K562 (cell line): ENCODE measurements around the gene SETD5. TPM values are rescaled to one million over a fixed set of nuclear protein-coding genes. Genes with fewer than 3 reads are reported as not detected.

ENCODE experiments used
- ARNT ChIP-seq, 2 experiments: fragments of 450-650 bp; IDR thresholded peaks; 2 replicates each; pipeline ENCODE4 v1.6.1; 2016; ENCODE audit warnings: mild to moderate bottlenecking in 1 of 2
- FOXA3 ChIP-seq, 2 experiments: fragments of 450-650 bp in 1 of 2; sonication (generic) in 1 of 2; formaldehyde crosslinking; IDR thresholded peaks in 1 of 2; conservative IDR thresholded peaks in 1 of 2; 2 replicates each; pipeline versions ENCODE4 v1.4.0 to v1.8.0; 2020 to 2022; ENCODE audit warnings: mild to moderate bottlenecking in 2 of 2, missing genetic modification reagents in 1 of 2
- ILK ChIP-seq: fragments of 450-650 bp; IDR thresholded peaks from 2 replicates; pipeline ENCODE4 v1.6.1; 2016; ENCODE audit warnings: missing genetic modification characterization, low read depth, mild to moderate bottlenecking, missing compliant biosample characterization, moderate library complexity, borderline replicate concordance
- MCM2 ChIP-seq: fragments of 450-650 bp; IDR thresholded peaks from 2 replicates; pipeline ENCODE4 v1.6.1; 2017; ENCODE audit warnings: low read depth, mild to moderate bottlenecking
- MCM5 ChIP-seq: fragments of 450-650 bp; IDR thresholded peaks from 2 replicates; pipeline ENCODE4 v1.6.1; 2016; ENCODE audit warnings: low read depth
- NUFIP1 ChIP-seq: fragments of 450-650 bp; IDR thresholded peaks from 2 replicates; pipeline ENCODE4 v1.6.1; 2018; ENCODE audit not compliant: partially characterized antibody
- PTTG1 ChIP-seq: fragments of 450-650 bp; IDR thresholded peaks from 2 replicates; pipeline ENCODE4 v1.6.1; 2016; ENCODE audit warnings: low read depth, mild to moderate bottlenecking, missing genetic modification characterization, missing compliant biosample characterization
- RBFOX2 ChIP-seq: fragments of 200-400 bp; formaldehyde crosslinking; IDR thresholded peaks from 2 replicates; pipeline ENCODE4 v1.6.1; 2017; ENCODE audit warnings: low read depth, mild to moderate bottlenecking, low read length, moderate library complexity
- RBM25 ChIP-seq: fragments of 200-400 bp; formaldehyde crosslinking; IDR thresholded peaks from 2 replicates; pipeline ENCODE4 v1.6.1; 2018; ENCODE audit warnings: low read length, low read depth, moderate library complexity; ENCODE audit not compliant: severe bottlenecking
- SMAD4 ChIP-seq: fragments of 250-450 bp; sonication (Bioruptor Pico); conservative IDR thresholded peaks from 2 replicates; pipeline ENCODE4 v1.8.0; 2021; ENCODE audit warnings: inconsistent platforms, mild to moderate bottlenecking, moderate library complexity
- SOX6 ChIP-seq: fragments of 450-650 bp; IDR thresholded peaks from 2 replicates; pipeline ENCODE4 v1.6.1; 2014; ENCODE audit warnings: mild to moderate bottlenecking
- SP2 ChIP-seq: IDR thresholded peaks from 2 replicates; pipeline ENCODE4 v1.6.1; 2011; ENCODE audit warnings: mild to moderate bottlenecking, low read depth, low read length, moderate library complexity; ENCODE audit not compliant: poor library complexity, severe bottlenecking; ENCODE audit errors: extremely low read depth
- ZNF140 ChIP-seq: fragments of 250-450 bp; sonication (Bioruptor Pico); IDR thresholded peaks from 2 replicates; pipeline ENCODE4 v1.8.0; 2021; ENCODE audit warnings: moderate library complexity, mild to moderate bottlenecking, inconsistent platforms
- ZNF589 ChIP-seq: fragments of 200-800 bp; sonication (Bioruptor generic); IDR thresholded peaks from 2 replicates; pipeline ENCODE4 v1.6.1; 2016; ENCODE audit warnings: low read depth, missing genetic modification characterization, missing compliant biosample characterization
- ZNF75A ChIP-seq: fragments of 450-650 bp; formaldehyde crosslinking; IDR thresholded peaks from 2 replicates; pipeline ENCODE4 v1.4.0; 2020; ENCODE audit warnings: mild to moderate bottlenecking
- ZNF76 ChIP-seq: fragments of 250-450 bp; sonication (Bioruptor Pico); IDR thresholded peaks from 2 replicates; pipeline ENCODE4 v1.4.0; 2020; ENCODE audit warnings: mild to moderate bottlenecking, moderate library complexity, borderline replicate concordance
- polyA plus RNA-seq, 8 experiments: library from polyadenylated mRNA; depleted of rRNA in 4 of 8; stranded (reverse) in 5 of 8; unstranded in 3 of 8; fragments of >200 nt; fragmentation: Nextera tagmentation in 2 of 8; fragmentation: Illumina TruSeq in 1 of 8; extraction: Ambion mirVana in 2 of 8; extraction: Trizol in 1 of 8; gene quantifications; 2 replicates each; pipeline versions ENCODE4 v1.2.1 to v1.2.3, GENCODE V29; 2011 to 2014; ENCODE audit warnings: inconsistent platforms in 1 of 8, missing spikeins in 1 of 8
- total RNA-seq, 7 experiments: library from RNA; depleted of rRNA in 6 of 7; stranded (reverse); fragments of >200 nt in 6 of 7; fragmentation: Illumina TruSeq in 2 of 7; extraction: Trizol in 2 of 7; gene quantifications; 2 replicates each; pipeline versions ENCODE4 v1.2.1 to v1.2.3, GENCODE V29; 2011 to 2021; ENCODE audit warnings: low replicate concordance in 1 of 7
- TF ChIP-seq, protein P1 (sequence below): fragments of 250-450 bp; sonication (Bioruptor Pico); IDR thresholded peaks from 2 replicates; pipeline ENCODE4 v1.9.0; 2021; ENCODE audit warnings: mild to moderate bottlenecking, inconsistent platforms
- TF ChIP-seq, protein P2 (sequence below): sonication (generic); formaldehyde crosslinking; IDR thresholded peaks from 2 replicates; pipeline ENCODE4 v1.8.1; 2022; ENCODE audit warnings: missing genetic modification reagents
- TF ChIP-seq, protein P3 (sequence below): fragments of 250-450 bp; sonication (Bioruptor Pico); IDR thresholded peaks from 2 replicates; pipeline ENCODE4 v1.4.0; 2020; ENCODE audit warnings: mild to moderate bottlenecking, moderate library complexity, borderline replicate concordance
- TF ChIP-seq, protein P4 (sequence below): sonication (generic); formaldehyde crosslinking; IDR thresholded peaks from 2 replicates; pipeline ENCODE4 v1.8.0; 2022; ENCODE audit warnings: mild to moderate bottlenecking, missing genetic modification reagents

Gene SETD5
- total and polyA plus RNA-seq, 9 of the 15 experiments (the other 6 are each of a cell fraction or from before 2014, with no cell fraction given) = 20.8 to 135 (median 87.2) TPM

DNA sequence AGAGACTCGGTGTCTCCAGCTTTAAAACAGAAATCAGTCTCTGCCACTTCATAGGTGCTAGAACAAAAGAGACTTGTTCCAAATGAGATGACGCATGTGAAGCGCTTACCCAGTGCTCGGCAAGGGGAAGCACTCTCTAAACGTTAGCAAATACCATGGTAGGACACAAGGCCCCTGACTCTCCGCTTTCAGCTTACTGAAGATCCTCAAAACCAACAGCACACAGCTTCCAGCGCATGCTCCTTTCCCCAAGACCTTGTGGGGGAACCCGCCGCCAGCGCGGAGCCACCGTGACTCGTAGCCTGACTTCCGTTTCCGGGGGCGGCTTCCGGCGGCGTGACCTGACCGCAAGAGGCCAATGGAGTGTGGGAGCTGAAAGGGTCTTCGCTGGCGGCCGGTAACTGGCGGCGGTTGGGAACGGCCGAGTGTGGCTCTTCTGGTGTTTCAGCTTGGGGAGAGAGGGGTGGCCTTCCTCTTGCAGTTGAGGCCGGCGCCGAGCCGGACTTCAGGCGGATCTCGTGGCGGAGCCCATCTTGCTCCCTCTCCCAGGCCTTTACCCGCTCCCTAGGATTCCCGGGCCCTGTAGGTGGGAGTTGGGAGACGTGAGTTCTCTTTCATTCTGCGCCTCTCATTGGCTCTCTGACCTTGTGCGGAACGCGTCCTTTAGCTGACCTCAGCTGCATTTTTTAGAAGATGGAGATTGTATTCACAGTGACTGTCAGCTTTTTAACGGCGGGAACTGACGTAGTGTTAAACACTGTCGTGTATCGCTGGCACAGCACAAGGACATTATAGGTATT lies 34.5 kb upstream of the SETD5 start, which contains the start of gene THUMPD3 (continued):
- TF ChIP-seq, protein P1, sequence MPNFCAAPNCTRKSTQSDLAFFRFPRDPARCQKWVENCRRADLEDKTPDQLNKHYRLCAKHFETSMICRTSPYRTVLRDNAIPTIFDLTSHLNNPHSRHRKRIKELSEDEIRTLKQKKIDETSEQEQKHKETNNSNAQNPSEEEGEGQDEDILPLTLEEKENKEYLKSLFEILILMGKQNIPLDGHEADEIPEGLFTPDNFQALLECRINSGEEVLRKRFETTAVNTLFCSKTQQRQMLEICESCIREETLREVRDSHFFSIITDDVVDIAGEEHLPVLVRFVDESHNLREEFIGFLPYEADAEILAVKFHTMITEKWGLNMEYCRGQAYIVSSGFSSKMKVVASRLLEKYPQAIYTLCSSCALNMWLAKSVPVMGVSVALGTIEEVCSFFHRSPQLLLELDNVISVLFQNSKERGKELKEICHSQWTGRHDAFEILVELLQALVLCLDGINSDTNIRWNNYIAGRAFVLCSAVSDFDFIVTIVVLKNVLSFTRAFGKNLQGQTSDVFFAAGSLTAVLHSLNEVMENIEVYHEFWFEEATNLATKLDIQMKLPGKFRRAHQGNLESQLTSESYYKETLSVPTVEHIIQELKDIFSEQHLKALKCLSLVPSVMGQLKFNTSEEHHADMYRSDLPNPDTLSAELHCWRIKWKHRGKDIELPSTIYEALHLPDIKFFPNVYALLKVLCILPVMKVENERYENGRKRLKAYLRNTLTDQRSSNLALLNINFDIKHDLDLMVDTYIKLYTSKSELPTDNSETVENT (CRISPR knock-in tag) = peak; percentile 71; the same call in 1 of the 2 replicates
- TF ChIP-seq PTTG1 (no peak), ZNF75A (no peak), SOX6 (peak; percentile 43; the same call in 1 of the 2 replicates), FOXA3 (CRISPR knock-in tag; conservative IDR thresholded peaks at IDR 0.05 in 1 of 2, IDR thresholded peaks at IDR 0.05 in 1 of 2) (peak in 1 of 2 experiments; percentile 62; a peak in 1 of 4 replicates), SMAD4 (CRISPR knock-in tag) (peak; percentile 91), ARNT (IDR thresholded peaks at IDR 0.05) (peak; percentile 23 to 50; a peak in 1 of 4 replicates), SP2 (no peak), NUFIP1 (no peak), MCM5 (no peak), ILK (tag) (no peak), ZNF589 (peak; percentile 68), RBFOX2 (peak; percentile 100), ZNF76 (CRISPR knock-in tag) (no peak), MCM2 (no peak), ZNF140 (CRISPR knock-in tag) (no peak), RBM25 (no peak)
- TF ChIP-seq, protein P2, sequence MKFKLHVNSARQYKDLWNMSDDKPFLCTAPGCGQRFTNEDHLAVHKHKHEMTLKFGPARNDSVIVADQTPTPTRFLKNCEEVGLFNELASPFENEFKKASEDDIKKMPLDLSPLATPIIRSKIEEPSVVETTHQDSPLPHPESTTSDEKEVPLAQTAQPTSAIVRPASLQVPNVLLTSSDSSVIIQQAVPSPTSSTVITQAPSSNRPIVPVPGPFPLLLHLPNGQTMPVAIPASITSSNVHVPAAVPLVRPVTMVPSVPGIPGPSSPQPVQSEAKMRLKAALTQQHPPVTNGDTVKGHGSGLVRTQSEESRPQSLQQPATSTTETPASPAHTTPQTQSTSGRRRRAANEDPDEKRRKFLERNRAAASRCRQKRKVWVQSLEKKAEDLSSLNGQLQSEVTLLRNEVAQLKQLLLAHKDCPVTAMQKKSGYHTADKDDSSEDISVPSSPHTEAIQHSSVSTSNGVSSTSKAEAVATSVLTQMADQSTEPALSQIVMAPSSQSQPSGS = no peak
- TF ChIP-seq, protein P3, sequence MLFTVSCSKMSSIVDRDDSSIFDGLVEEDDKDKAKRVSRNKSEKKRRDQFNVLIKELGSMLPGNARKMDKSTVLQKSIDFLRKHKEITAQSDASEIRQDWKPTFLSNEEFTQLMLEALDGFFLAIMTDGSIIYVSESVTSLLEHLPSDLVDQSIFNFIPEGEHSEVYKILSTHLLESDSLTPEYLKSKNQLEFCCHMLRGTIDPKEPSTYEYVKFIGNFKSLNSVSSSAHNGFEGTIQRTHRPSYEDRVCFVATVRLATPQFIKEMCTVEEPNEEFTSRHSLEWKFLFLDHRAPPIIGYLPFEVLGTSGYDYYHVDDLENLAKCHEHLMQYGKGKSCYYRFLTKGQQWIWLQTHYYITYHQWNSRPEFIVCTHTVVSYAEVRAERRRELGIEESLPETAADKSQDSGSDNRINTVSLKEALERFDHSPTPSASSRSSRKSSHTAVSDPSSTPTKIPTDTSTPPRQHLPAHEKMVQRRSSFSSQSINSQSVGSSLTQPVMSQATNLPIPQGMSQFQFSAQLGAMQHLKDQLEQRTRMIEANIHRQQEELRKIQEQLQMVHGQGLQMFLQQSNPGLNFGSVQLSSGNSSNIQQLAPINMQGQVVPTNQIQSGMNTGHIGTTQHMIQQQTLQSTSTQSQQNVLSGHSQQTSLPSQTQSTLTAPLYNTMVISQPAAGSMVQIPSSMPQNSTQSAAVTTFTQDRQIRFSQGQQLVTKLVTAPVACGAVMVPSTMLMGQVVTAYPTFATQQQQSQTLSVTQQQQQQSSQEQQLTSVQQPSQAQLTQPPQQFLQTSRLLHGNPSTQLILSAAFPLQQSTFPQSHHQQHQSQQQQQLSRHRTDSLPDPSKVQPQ (CRISPR knock-in tag) = no peak
- TF ChIP-seq, protein P4, sequence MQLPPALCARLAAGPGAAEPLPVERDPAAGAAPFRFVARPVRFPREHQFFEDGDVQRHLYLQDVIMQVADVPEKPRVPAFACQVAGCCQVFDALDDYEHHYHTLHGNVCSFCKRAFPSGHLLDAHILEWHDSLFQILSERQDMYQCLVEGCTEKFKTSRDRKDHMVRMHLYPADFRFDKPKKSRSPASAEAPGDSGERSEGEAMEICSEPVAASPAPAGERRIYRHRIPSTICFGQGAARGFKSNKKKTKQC (CRISPR knock-in tag) = peak; percentile 97
